ENCODE measurements around the gene ZNF697.
"Not testable (repeated sequence)": the region's sequence is repeated elsewhere in the genome, so short reads cannot be mapped to it uniquely, and the experiment has no call there.

Gene ZNF697

DNA sequence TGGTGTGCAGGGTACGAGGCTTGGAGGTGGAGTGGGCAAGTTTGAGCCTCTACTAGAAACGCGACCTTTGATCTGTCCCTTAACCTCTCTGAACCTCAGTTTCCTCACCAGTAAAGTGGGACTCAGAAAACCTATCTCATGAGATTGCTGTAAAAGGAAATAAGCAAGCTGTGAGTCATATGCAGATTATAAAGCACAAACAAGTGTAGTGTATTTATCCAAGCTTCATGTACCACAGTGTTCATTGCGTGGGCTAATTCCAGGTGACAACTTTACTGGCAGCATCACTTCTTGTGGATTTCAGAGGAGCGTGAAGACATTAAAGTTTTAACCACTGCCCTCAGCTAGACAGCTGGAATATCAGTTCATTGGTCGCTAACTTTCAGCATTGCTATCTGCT, 44.4 kb downstream of the ZNF697 start:
- Histone ChIP-seq H3K4ac (ENCODE audit: low read depth, low read length) (no peak overlapping the region), H3K4me1 (ENCODE audit: control insufficient read depth in 1 of 2, insufficient read depth in 2 of 2, low read length in 2 of 2) (peaks cover 3 to 10% of the 10 kb centered on the region in 2 experiments), H2AFZ (ENCODE audit: insufficient read depth, low read length, poor library complexity) (no peak overlapping the region), H3K9me3 (ENCODE audit: insufficient read depth, low read depth, low read length) (no peaks in the 10 kb centered on the region), H2AK5ac (ENCODE audit: low read length) (no peak overlapping the region), H3K4me2 (ENCODE audit: low read length) (no peak overlapping the region), H4K12ac (ENCODE audit: low read depth, low read length) (no peak overlapping the region), H2BK12ac (ENCODE audit: low read length) (no peak overlapping the region), H4K91ac (ENCODE audit: low read depth, low read length) (no peak overlapping the region), H3K9ac (ENCODE audit: low read length) (no peak overlapping the region), H2BK5ac (ENCODE audit: low read depth, low read length, poor library complexity) (no peak overlapping the region), H3K4me3 (ENCODE audit: low read depth, low read length) (no peak overlapping the region), H4K8ac (ENCODE audit: low read depth, low read length) (no peak overlapping the region), H3K79me2 (ENCODE audit: control insufficient read depth, insufficient read depth, low read length, poor library complexity) (no peaks in the 10 kb centered on the region), H3K27ac (ENCODE audit: low read depth, low read length) (no peak overlapping the region), H3K27me3 (ENCODE audit: insufficient read depth, low read length) (no peaks in the 10 kb centered on the region), H3K36me3 (ENCODE audit: control insufficient read depth in 1 of 2, insufficient read depth in 2 of 2, low read length in 2 of 2) (no peaks in the 10 kb centered on the region), H2BK120ac (ENCODE audit: insufficient read depth, low read length, poor library complexity) (no peak overlapping the region), H3K14ac (ENCODE audit: low read length) (no peak overlapping the region), H3K79me1 (ENCODE audit: low read length) (peaks cover 5% of the 10 kb centered on the region), H3K18ac (ENCODE audit: low read length) (no peak overlapping the region), H3K23ac (ENCODE audit: low read length) (no peak overlapping the region)
- WGBS (ENCODE audit: extremely low coverage, insufficient coverage, insufficient read length): no CpG with 5 or more reads among the region's 6 CpGs
- DNase-seq: peak in 1 of 2 donors; percentile 17

GRCh38 chr1:119603241-119603640, 44.8 kb downstream of the ZNF697 start:
- not testable (repeated sequence) for H2BK5ac ChIP-seq (ENCODE audit: low read depth, low read length, poor library complexity); H3K36me3 ChIP-seq (ENCODE audit: control insufficient read depth in 1 of 2, insufficient read depth in 2 of 2, low read length in 2 of 2); H2BK120ac ChIP-seq (ENCODE audit: insufficient read depth, low read length, poor library complexity); H4K12ac ChIP-seq (ENCODE audit: low read depth, low read length); H3K14ac ChIP-seq (ENCODE audit: low read length); H3K27ac ChIP-seq (ENCODE audit: low read depth, low read length); H3K79me1 ChIP-seq (ENCODE audit: low read length); H3K9me3 ChIP-seq (ENCODE audit: insufficient read depth, low read depth, low read length); H3K18ac ChIP-seq (ENCODE audit: low read length); H3K9ac ChIP-seq (ENCODE audit: low read length); H3K27me3 ChIP-seq (ENCODE audit: insufficient read depth, low read length); H3K4me3 ChIP-seq (ENCODE audit: low read depth, low read length); H3K4ac ChIP-seq (ENCODE audit: low read depth, low read length); H3K79me2 ChIP-seq (ENCODE audit: control insufficient read depth, insufficient read depth, low read length, poor library complexity); H2AFZ ChIP-seq (ENCODE audit: insufficient read depth, low read length, poor library complexity); H2AK5ac ChIP-seq (ENCODE audit: low read length); H3K23ac ChIP-seq (ENCODE audit: low read length); H3K4me2 ChIP-seq (ENCODE audit: low read length); DNase-seq; H4K8ac ChIP-seq (ENCODE audit: low read depth, low read length)
- peak overlapping the region; percentile 43 for H4K91ac ChIP-seq (ENCODE audit: low read depth, low read length)
- no CpG with 5 or more reads among the region's 3 CpGs for WGBS (ENCODE audit: extremely low coverage, insufficient coverage, insufficient read length)
- H2BK12ac ChIP-seq (ENCODE audit: low read length): peak overlapping the region; percentile 73
- peaks cover 3 to 11% of the 10 kb centered on the region in 2 experiments for H3K4me1 ChIP-seq (ENCODE audit: control insufficient read depth in 1 of 2, insufficient read depth in 2 of 2, low read length in 2 of 2)

GRCh38 chr1:119602789-119603188, 45.3 kb downstream of the ZNF697 start:
- not testable (repeated sequence) for H3K23ac ChIP-seq (ENCODE audit: low read length); H4K8ac ChIP-seq (ENCODE audit: low read depth, low read length); H2BK120ac ChIP-seq (ENCODE audit: insufficient read depth, low read length, poor library complexity); H3K9ac ChIP-seq (ENCODE audit: low read length); H4K12ac ChIP-seq (ENCODE audit: low read depth, low read length); H3K9me3 ChIP-seq (ENCODE audit: insufficient read depth, low read depth, low read length); H3K27me3 ChIP-seq (ENCODE audit: insufficient read depth, low read length); H2AK5ac ChIP-seq (ENCODE audit: low read length); H2BK12ac ChIP-seq (ENCODE audit: low read length); H2BK5ac ChIP-seq (ENCODE audit: low read depth, low read length, poor library complexity); H3K18ac ChIP-seq (ENCODE audit: low read length); DNase-seq; H3K4me3 ChIP-seq (ENCODE audit: low read depth, low read length); H3K4ac ChIP-seq (ENCODE audit: low read depth, low read length); H3K79me1 ChIP-seq (ENCODE audit: low read length); H3K36me3 ChIP-seq (ENCODE audit: control insufficient read depth in 1 of 2, insufficient read depth in 2 of 2, low read length in 2 of 2); H3K79me2 ChIP-seq (ENCODE audit: control insufficient read depth, insufficient read depth, low read length, poor library complexity); H3K27ac ChIP-seq (ENCODE audit: low read depth, low read length); H3K4me2 ChIP-seq (ENCODE audit: low read length); H2AFZ ChIP-seq (ENCODE audit: insufficient read depth, low read length, poor library complexity); H3K14ac ChIP-seq (ENCODE audit: low read length)
- Histone ChIP-seq H4K91ac (ENCODE audit: low read depth, low read length) (peak overlapping the region; percentile 43), H3K4me1 (ENCODE audit: control insufficient read depth in 1 of 2, insufficient read depth in 2 of 2, low read length in 2 of 2) (peaks cover 3 to 11% of the 10 kb centered on the region in 2 experiments)
- WGBS (ENCODE audit: extremely low coverage, insufficient coverage, insufficient read length): no CpG with 5 or more reads among the region's 3 CpGs

DNA sequence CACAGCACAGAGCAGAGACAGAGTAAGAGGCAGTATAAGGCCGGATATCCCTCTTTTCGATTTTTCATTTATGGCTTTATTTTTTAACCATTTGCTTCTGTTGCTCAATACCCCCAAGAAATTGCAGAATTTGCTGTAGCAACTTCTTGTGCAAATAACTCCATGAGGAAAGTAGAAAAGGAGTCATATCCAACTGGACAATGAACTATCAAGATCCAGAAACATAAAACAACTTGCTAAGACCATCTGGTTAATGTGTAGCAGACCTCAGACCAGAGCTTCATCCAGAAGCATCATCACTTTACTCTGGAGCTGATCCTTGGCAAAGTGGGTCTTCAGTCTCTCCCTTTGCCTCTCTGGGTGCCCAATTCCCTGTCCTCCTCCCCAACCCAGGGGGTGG, 45.9 kb downstream of the ZNF697 start:
- Histone ChIP-seq H2AFZ (ENCODE audit: insufficient read depth, low read length, poor library complexity) (no peak overlapping the region), H3K4ac (ENCODE audit: low read depth, low read length) (no peak overlapping the region), H3K79me1 (ENCODE audit: low read length) (peaks cover 5% of the 10 kb centered on the region), H3K79me2 (ENCODE audit: control insufficient read depth, insufficient read depth, low read length, poor library complexity) (no peaks in the 10 kb centered on the region), H3K4me1 (ENCODE audit: control insufficient read depth in 1 of 2, insufficient read depth in 2 of 2, low read length in 2 of 2) (peaks cover 3 to 11% of the 10 kb centered on the region in 2 experiments), H3K27ac (ENCODE audit: low read depth, low read length) (no peak overlapping the region), H3K18ac (ENCODE audit: low read length) (no peak overlapping the region), H3K4me2 (ENCODE audit: low read length) (no peak overlapping the region), H4K91ac (ENCODE audit: low read depth, low read length) (no peak overlapping the region), H2AK5ac (ENCODE audit: low read length) (no peak overlapping the region), H4K12ac (ENCODE audit: low read depth, low read length) (no peak overlapping the region), H3K4me3 (ENCODE audit: low read depth, low read length) (no peak overlapping the region), H4K8ac (ENCODE audit: low read depth, low read length) (no peak overlapping the region), H3K9ac (ENCODE audit: low read length) (no peak overlapping the region), H3K36me3 (ENCODE audit: control insufficient read depth in 1 of 2, insufficient read depth in 2 of 2, low read length in 2 of 2) (no peaks in the 10 kb centered on the region), H3K23ac (ENCODE audit: low read length) (no peak overlapping the region), H3K9me3 (ENCODE audit: insufficient read depth, low read depth, low read length) (no peaks in the 10 kb centered on the region), H3K27me3 (ENCODE audit: insufficient read depth, low read length) (no peaks in the 10 kb centered on the region), H2BK5ac (ENCODE audit: low read depth, low read length, poor library complexity) (no peak overlapping the region), H2BK120ac (ENCODE audit: insufficient read depth, low read length, poor library complexity) (no peak overlapping the region), H3K14ac (ENCODE audit: low read length) (no peak overlapping the region), H2BK12ac (ENCODE audit: low read length) (peak overlapping the region; percentile 50)
- no CpG with 5 or more reads among the region's 2 CpGs for WGBS (ENCODE audit: extremely low coverage, insufficient coverage, insufficient read length)
- DNase-seq: no peak
